NOMO-1 (cell line): ENCODE results near the gene CNTN2.

ENCODE experiments used
- DNase-seq, 2 experiments: peaks; one replicate each; lab custom pipeline; 2025; ENCODE audit not compliant: unreplicated experiment in 2 of 2; lab: John Stamatoyannopoulos, UW

Gene CNTN2

GRCh38 chr1:205109269-205109668 is 66.3 kb downstream of the CNTN2 start:
- no peak for DNase-seq

DNA sequence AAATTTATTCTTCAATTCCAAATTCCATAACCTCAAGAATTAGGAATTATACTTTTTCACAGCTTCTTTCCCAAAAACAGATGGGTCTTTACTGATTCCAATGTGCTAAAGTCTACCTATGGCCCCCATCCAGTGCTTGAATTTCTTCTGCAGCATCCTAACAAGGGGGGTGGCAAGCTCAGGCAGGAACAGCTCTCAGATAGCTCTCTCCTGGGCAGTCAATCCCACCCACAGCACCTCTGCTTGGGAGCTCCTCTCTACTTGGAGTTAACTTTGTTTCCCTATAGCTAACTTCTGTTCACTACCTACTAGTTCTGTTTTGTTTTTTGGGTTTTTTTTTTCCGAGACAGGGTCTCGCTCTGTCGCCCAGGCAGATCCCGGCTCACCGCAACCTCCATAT is 66.7 kb downstream of the CNTN2 start:
- DNase-seq, result no peak

- DNase-seq, result no peak
Measured at GRCh38 chr1:205111354-205111753, 68.3 kb downstream of the CNTN2 start.

DNA sequence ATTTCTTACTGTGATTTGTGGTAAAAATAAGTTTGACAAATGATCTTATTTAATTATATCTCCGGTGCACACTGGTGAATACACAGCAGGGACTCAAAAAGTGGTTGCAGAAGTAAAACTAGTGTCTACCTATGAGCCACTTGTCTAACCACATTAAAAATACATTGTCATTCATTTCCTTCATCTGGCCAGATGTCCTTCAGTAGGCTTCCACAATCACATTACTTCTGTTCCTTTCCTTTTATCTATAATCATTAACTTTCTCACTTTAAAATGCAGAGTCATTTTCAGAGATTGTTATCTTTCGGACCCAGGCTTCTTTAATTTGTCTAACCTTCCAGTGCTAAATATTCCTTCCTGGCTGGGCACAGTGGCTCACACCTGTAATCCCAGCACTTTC is 75.7 kb downstream of the CNTN2 start:
- no peak for DNase-seq

GRCh38 chr1:205121660-205122488 is 78.9 kb downstream of the CNTN2 start, which contains the start of gene RBBP5:
RBBP5 (minus strand) TSS chr1:205121978; CDS start chr1:205121873, 105 bp downstream.
- DNase-seq, result peak; percentile 87 to 97

GRCh38 chr1:205122489-205122882 is 79.5 kb downstream of the CNTN2 start:
- DNase-seq, result no peak

DNA sequence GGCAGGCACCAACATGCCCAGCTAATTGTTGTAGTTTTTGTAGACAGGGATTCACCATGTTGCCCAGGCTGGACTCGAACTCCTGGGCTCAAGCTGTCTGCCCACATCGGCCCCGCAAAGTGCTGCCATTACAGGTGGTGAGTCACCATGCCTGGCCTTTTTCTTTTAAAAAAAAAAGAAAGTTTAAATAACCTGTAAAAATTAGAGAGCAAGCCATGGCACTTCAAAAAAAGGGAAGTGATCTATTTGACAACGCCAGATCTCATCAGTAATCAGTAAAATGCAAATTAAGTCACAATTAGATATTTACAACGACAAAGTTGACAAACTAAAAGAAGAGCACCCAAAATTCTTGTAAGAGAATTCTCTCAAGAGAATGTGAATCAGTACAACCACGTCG is 81.7 kb downstream of the CNTN2 start:
- DNase-seq, result peak; percentile 57 to 79

DNA sequence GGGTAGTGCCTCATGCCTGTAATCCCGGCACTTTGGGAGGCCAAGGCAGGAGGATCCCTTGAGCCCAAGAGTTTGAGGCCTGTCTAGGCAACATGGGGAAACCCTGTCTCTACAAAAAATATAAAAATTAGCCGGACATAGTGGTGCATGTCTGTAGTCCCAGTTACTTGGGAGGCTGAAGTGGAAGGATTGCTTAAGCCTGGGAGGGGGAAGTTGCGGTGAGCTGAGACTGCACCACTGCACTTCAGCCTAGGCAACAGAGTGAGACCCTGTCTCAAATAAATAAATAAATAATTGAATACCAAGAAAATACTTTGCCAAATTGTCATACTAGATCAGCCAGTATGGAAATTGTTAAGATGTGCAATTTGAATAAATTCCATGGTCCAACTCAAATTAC is 84.6 kb downstream of the CNTN2 start:
- DNase-seq, result peak; percentile 47 to 56
